Germinal center (tissue), 1 donor: Measurements from ENCODE around the gene LAMB4.

ENCODE experiments used
- DNase-seq: peaks from one replicate; pipeline ENCODE4 v3.0.0; 2012; ENCODE audit warnings: mixed read lengths, low spot score

The LAMB4 gene

GRCh38 chr7:108078691-108079090 lies 51.5 kb downstream of the LAMB4 start:
- no peak for DNase-seq

DNA sequence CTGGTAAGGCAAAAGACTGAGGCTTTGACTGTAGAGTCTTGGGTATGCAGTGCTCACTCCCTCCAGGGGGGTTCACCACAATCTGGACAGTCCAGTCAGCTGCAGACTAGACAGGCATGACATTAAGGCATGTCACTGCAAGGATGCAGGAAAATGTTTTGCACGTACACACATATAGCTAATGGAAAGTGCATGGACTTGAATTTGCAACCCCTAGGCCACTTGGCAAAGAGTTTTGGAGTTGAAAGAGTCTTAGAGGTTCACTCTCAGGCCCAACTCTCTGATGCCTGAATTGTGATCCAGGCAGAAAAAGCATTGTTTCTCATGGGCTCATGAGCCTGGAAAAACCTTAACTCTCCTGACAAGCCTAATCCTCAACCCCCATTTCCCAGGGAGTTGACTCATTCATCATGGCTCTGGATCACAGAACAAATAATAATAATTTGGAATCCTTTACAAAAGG lies 51.9 kb downstream of the LAMB4 start:
- no peak for DNase-seq

DNA sequence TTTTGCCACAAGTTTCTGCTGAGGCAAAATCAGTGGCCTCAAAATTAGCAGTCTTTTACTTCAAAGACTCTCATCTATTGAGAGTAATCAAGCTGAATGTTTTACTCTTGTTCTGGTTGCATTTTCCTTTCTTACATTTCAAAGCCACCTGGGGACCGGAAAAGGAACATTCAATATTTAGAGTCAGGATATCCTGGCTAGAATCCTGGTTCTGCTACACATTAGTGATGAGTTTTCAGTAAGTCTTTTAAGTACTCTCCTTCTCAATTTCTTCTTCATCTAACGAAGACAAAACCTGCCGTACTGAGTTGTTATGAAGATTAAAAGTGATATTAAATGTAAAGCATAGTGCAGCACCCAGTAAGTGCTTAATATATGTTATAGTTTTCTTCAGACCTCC lies 52.5 kb downstream of the LAMB4 start:
- no peak for DNase-seq

GRCh38 chr7:108076156-108076555 lies 54.0 kb downstream of the LAMB4 start:
- DNase-seq = no peak

GRCh38 chr7:108073305-108074070 lies 56.7 kb downstream of the LAMB4 start:
- no peak for DNase-seq

DNA sequence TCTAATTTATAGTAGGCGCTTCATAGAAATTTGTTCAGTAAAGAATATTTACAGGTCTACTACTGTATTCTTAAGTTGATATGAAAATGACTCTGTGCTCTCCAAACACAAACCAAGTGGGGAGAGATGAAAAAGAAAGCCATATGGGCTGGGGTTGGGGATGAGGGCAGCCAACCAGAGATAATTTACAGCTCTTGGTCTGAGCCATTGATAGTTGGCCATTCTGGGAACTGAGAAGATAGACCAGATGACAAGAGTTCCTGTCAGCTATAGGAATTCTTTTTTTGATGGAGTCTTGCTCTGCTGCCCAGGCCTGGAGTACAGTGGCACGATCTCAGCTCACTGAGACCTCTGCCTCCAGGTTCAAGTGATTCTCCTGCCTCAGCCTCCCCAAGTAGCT lies 57.4 kb downstream of the LAMB4 start:
- no peak for DNase-seq

- no peak for DNase-seq
These were observed 58.0 kb downstream of the LAMB4 start for GRCh38 chr7:108072116-108072515.

GRCh38 chr7:108071551-108071950 lies 58.6 kb downstream of the LAMB4 start:
- no peak for DNase-seq

DNA sequence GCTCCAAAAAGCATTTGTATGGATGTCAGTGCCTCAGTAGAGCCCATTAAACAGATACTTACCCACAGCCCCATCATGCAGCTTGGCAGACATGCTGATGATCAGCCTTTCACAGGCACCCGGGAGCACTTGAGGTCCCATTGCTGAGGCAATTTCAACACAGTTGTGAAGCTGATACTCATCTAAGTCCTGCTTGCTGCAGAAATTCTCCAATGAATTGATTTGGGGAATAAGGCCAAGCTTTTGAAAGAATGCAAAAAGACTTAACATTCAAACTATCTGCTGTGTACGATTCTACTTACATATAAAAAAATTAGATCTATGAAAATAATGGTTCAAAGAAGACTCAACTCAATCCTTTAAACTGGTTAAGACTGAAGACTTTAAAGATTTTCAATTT lies 60.5 kb downstream of the LAMB4 start:
- DNase-seq = no peak

DNA sequence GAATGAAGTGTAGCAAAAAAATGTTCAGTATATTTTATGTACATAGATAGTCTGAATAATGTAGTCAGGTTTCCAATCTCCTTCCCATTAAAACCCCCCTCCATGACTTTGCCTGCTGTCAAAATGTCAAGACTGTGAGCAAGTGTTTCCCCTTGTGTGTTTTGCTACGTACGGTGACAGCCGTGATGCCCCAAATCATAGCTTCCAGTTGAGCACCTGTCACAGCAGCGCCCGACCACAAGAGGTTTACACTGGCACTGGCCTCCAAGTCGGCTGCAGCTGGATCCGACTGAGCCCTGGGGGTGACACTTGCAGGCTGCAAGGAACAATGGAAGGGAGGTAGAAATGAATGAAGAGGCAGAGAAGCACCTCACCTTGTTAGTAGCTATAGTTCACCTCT lies 62.3 kb downstream of the LAMB4 start:
- no peak for DNase-seq

GRCh38 chr7:108066486-108066885 lies 63.7 kb downstream of the LAMB4 start:
- DNase-seq = no peak

- no peak for DNase-seq
These were observed 66.6 kb downstream of the LAMB4 start for GRCh38 chr7:108063520-108063933.

- no peak for DNase-seq
These were observed 67.7 kb downstream of the LAMB4 start for GRCh38 chr7:108062250-108063014.

DNA sequence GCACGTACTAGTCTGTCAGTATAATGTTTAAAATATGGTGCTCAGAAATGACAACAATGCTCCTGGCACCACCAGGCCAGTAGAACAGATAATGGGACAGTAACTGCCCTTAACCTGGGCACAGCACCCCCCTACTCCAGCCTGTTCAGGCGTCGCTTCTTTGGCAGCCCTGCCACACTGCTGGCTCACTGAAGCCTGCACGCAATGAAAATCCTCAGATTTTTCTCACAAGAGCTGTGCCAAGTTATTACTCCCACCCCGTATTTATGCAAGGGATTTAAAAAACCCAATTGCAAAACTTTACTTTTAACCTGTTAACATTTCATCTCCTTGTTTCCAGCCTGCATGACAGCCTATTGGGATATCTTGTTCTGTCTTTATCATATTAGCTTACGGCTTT lies 70.6 kb downstream of the LAMB4 start:
- DNase-seq = no peak

- no peak for DNase-seq
These were observed 72.1 kb downstream of the LAMB4 start for GRCh38 chr7:108057951-108058481.

- no peak for DNase-seq
These were observed 74.5 kb downstream of the LAMB4 start for GRCh38 chr7:108055611-108056021.

DNA sequence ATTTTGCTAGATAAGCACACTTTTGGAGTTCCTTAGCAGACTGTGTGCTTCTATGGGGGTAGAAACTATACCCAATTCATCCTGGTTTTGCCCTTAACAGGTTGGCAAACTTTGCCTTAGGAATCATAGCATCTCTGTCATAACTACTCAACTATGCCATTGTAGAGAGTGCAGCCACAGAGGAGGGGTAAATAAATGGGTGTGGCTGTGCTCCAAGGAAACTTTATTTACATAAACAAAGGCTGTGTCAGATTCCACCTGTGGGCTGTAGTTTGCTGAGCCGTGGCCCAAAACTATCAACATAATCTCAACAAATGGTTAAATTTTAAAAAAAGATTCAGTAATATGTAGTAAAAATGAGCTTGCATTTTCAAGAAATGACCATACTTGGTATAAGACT lies 75.6 kb downstream of the LAMB4 start:
- no peak for DNase-seq

DNA sequence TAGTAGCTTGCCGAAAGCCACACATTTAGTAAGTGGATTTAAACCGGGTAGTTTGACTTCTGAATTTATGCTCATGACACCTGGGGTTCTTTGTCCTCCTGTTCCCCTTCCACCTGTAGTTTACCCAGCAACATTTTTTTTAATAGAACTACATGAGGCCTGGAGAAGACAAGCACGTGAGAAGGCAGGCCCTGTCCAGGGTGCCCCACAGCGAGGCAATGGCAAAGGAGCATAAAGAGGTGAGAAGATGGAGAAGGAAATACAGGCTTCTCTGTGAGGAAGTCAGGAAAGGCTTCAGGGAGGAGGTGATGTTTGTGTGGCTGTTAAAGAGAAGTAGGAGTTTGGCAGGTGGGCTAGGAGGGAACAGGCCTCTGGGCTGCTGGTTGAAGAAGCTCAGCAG lies 76.9 kb downstream of the LAMB4 start:
- no peak for DNase-seq

- no peak for DNase-seq
These were observed 78.7 kb downstream of the LAMB4 start for GRCh38 chr7:108051454-108051853.

- no peak for DNase-seq
These were observed 80.2 kb downstream of the LAMB4 start for GRCh38 chr7:108049962-108050361.

GRCh38 chr7:108048422-108048821 lies 81.7 kb downstream of the LAMB4 start:
- DNase-seq = no peak

- no peak for DNase-seq
These were observed 83.1 kb downstream of the LAMB4 start for GRCh38 chr7:108046952-108047506.

GRCh38 chr7:108045669-108046068 lies 84.5 kb downstream of the LAMB4 start:
- no peak for DNase-seq
